Mucosa of rectum (tissue), 2 donors: ENCODE results near the gene BIN2.
"Not testable (repeated sequence)": the region's sequence is repeated elsewhere in the genome, so short reads cannot be mapped to it uniquely, and the experiment has no call there.

ENCODE experiments used
- H3K27ac ChIP-seq, 2 donors: one replicate each; pipeline ENCODE4 v1.7.0; 2013; ENCODE audit warnings: inconsistent platforms in 2 of 2, low read depth in 2 of 2, low read length in 2 of 2
- H3K27me3 ChIP-seq, 2 donors: one replicate each; pipeline ENCODE4 v1.7.0; 2013; ENCODE audit warnings: low read length in 2 of 2; ENCODE audit not compliant: control insufficient read depth in 2 of 2, insufficient read depth in 2 of 2
- H3K36me3 ChIP-seq, 2 donors: one replicate each; pipeline ENCODE4 v1.7.0; 2013; ENCODE audit warnings: low read length in 2 of 2; ENCODE audit not compliant: control insufficient read depth in 2 of 2, insufficient read depth in 2 of 2
- H3K4me1 ChIP-seq, 2 donors: one replicate each; pipeline ENCODE4 v1.7.0; 2013; ENCODE audit warnings: low read length in 2 of 2, mild to moderate bottlenecking in 1 of 2; ENCODE audit not compliant: control insufficient read depth in 2 of 2, insufficient read depth in 2 of 2
- H3K4me3 ChIP-seq, 2 donors: one replicate each; pipeline ENCODE4 v1.7.0; 2013; ENCODE audit warnings: low read length in 2 of 2
- H3K9ac ChIP-seq, 2 donors: one replicate each; pipeline ENCODE4 v1.7.0; 2013; ENCODE audit warnings: low read length in 2 of 2, low read depth in 1 of 2, mild to moderate bottlenecking in 1 of 2
- H3K9me3 ChIP-seq, 2 donors: one replicate each; pipeline ENCODE4 v1.7.0; 2013; ENCODE audit warnings: low read length in 2 of 2; ENCODE audit not compliant: control insufficient read depth in 2 of 2
- donor health status: healthy.
- donor health status: Normal muscosa, but diverticular disease.

The BIN2 gene

DNA sequence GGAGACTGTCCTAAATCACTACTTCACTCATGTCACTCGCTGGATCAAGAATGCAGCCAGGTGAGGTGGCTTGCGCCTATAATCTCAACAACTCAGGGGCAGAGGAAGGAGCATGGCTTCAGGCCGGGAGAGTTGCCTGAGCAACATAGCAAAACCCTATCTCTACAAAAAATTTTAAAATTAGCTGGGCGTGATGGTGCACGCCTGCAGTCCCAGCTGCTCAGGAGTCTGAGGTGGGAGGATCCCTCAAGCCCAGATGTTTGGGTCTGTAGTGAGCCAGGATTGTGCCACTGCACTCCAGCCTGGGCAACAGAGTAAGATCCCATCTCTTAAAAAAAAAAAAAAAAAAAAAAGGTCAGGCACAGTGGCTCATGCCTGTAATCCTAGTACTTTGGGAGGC is 59.7 kb downstream of the BIN2 start:
- Histone ChIP-seq H3K27me3 (no peaks in the 10 kb centered on the region), H3K9ac (no peak overlapping the region), H3K4me3 (no peak overlapping the region), H3K9me3 (no peaks in the 10 kb centered on the region), H3K36me3 (peaks cover 0 to 5% of the 10 kb centered on the region in 2 donors), H3K4me1 (peaks cover 3 to 6% of the 10 kb centered on the region in 2 donors), H3K27ac (no peak overlapping the region)

DNA sequence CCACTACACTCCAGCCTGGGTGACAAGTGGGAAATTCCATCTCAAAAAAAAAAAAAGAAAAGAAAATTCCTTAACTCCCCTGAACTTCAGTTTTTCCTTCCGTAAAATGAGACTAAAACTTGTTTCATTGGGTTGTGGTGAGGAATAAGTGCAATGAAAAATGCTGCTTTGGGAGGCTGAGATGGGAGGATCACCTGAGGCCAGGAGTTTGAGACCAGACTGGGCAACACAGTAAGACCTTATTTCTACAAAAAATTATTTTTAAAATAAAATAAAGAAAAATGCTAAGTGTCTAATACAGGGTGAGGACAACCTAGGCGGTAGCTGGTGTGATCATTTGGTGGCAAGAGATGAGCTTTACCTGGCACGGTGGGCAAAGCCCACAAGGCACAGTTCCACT is 60.6 kb downstream of the BIN2 start:
- peaks cover 0 to 5% of the 10 kb centered on the region in 2 donors for H3K36me3 ChIP-seq
- H3K27ac ChIP-seq = no peak overlapping the region
- H3K9me3 ChIP-seq = no peaks in the 10 kb centered on the region
- H3K4me1 ChIP-seq = peaks cover 3 to 6% of the 10 kb centered on the region in 2 donors
- H3K27me3 ChIP-seq = no peaks in the 10 kb centered on the region
- no peak overlapping the region for H3K9ac ChIP-seq
- no peak overlapping the region for H3K4me3 ChIP-seq

GRCh38 chr12:51262758-51263177 is 61.2 kb downstream of the BIN2 start:
- H3K9me3 ChIP-seq = no peaks in the 10 kb centered on the region
- H3K27ac ChIP-seq = no peak overlapping the region
- no peak overlapping the region for H3K4me3 ChIP-seq
- H3K27me3 ChIP-seq = no peaks in the 10 kb centered on the region
- H3K4me1 ChIP-seq = peaks cover 0 to 1% of the 10 kb centered on the region in 2 donors
- H3K36me3 ChIP-seq = peaks cover 0 to 7% of the 10 kb centered on the region in 2 donors
- peak overlapping the region in 1 of 2 donors; percentile 26 for H3K9ac ChIP-seq

DNA sequence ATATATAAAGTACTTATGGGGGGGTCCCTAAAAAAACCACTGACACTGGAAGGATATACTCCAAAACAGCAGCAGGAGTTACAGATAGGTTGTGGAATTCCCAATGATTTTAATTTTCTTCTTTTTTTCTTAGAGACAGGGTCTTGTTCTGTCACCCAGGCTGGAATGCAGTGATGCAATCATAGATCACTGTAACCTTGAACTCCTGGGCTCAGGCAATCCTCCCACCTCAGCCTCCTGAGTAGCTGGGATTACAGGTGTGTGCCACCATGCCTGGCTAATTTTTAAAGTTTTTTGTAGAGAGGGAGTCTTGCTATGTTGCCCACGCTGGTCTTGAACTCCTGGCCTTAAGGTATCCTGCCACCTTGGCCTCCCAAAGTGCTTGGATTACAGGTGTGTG is 64.4 kb downstream of the BIN2 start:
- H3K27ac ChIP-seq, H3K9me3 ChIP-seq, H3K36me3 ChIP-seq, H3K27me3 ChIP-seq, H3K4me1 ChIP-seq, H3K9ac ChIP-seq, H3K4me3 ChIP-seq: not testable (repeated sequence)

- Histone ChIP-seq H3K9me3 (no peaks in the 10 kb centered on the region), H3K9ac (no peak overlapping the region), H3K27me3 (no peaks in the 10 kb centered on the region), H3K4me3 (no peak overlapping the region), H3K27ac (no peak overlapping the region), H3K4me1 (no peaks in the 10 kb centered on the region), H3K36me3 (peaks cover 10 to 12% of the 10 kb centered on the region in 2 donors)
Observed at GRCh38 chr12:51254536-51254935, 69.4 kb downstream of the BIN2 start.

GRCh38 chr12:51253276-51253675 is 70.7 kb downstream of the BIN2 start:
- Histone ChIP-seq H3K36me3 (peaks cover 12 to 21% of the 10 kb centered on the region in 2 donors), H3K27ac (no peak overlapping the region), H3K9ac (no peak overlapping the region)

GRCh38 chr12:51247523-51248206 is 76.3 kb downstream of the BIN2 start:
- no peak overlapping the region for H3K4me3 ChIP-seq
- H3K9ac ChIP-seq = no peak overlapping the region
- H3K27me3 ChIP-seq = no peaks in the 10 kb centered on the region
- peak overlapping the region in 1 of 2 donors; percentile 23 for H3K27ac ChIP-seq
- peaks cover 32% of the 10 kb centered on the region in 2 donors for H3K36me3 ChIP-seq
- H3K9me3 ChIP-seq = no peaks in the 10 kb centered on the region
- peaks cover 7% of the 10 kb centered on the region in 2 donors for H3K4me1 ChIP-seq

More at GRCh38 chr12:51253276-51253675, 70.7 kb downstream of the BIN2 start:
- no peaks in the 10 kb centered on the region for H3K4me1 ChIP-seq
- H3K4me3 ChIP-seq = no peak overlapping the region
- no peaks in the 10 kb centered on the region for H3K9me3 ChIP-seq
- H3K27me3 ChIP-seq = no peaks in the 10 kb centered on the region

- Histone ChIP-seq H3K27me3 (no peaks in the 10 kb centered on the region), H3K4me3 (no peak overlapping the region), H3K36me3 (peaks cover 40 to 41% of the 10 kb centered on the region in 2 donors), H3K27ac (peak overlapping the region; percentile 24 to 57), H3K9me3 (no peaks in the 10 kb centered on the region), H3K4me1 (peaks cover 7% of the 10 kb centered on the region in 2 donors), H3K9ac (no peak overlapping the region)
Observed at GRCh38 chr12:51246254-51246853, 77.6 kb downstream of the BIN2 start.

DNA sequence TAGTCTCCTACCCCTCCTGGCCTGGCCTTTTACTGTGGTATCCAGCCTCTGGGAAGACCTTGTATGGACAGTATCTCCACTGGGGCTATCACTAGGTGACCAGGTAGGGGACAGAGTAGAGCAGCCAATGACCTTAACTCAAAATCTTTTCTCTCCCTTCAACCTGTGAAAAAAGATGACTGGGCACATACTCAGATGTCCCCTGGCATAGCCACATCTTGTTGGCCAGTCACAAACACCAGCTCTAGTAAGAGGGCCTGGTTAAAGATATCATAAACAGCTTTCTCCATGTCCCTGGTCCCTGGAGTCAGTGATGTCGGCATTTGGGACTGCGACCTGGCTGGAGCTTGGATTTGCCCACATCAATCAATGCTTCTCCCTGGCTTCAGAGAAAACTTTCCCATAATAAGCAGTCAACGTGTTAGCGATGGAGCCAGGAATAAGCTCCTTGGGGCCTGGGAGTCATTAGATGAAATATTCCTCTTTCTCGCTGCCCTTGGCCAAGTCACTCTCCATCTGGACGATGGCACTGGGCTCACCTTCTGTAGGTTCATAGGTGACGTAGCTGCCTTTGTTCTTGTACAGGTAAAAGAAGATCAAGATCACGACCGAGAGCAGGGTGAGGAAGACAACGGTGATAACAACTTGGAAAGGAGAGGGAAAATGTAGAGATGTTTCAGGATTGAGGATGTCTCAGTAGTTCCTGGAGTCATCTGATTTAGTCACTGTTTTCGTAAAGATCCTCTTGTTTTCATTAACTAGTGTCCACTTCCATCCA is 78.3 kb downstream of the BIN2 start:
- Histone ChIP-seq H3K4me1 (peaks cover 7 to 13% of the 10 kb centered on the region in 2 donors), H3K27ac (peak overlapping the region in 1 of 2 donors; percentile 24), H3K4me3 (no peak overlapping the region), H3K27me3 (no peaks in the 10 kb centered on the region), H3K9me3 (no peaks in the 10 kb centered on the region), H3K36me3 (peaks cover 46% of the 10 kb centered on the region in 2 donors), H3K9ac (no peak overlapping the region)

DNA sequence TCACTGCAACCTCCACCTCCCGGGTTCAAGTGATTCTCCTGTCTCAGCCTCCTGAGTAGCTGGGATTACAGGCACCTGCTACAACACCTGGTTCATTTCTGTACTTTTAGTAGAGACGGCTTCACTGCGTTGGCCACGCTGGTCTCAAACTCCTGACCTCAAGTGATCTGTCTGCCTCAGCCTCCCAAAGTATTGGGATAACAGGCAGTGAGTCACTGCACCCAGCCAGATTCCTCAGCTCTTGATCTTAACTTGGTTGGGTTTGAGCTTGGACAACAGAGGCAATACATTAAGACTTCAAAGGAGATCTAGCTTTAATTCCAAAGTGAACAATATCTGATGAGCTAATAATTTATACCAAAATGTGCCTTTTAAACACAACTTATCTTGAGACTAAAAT is 79.7 kb downstream of the BIN2 start:
- Histone ChIP-seq H3K4me3 (no peak overlapping the region), H3K9ac (no peak overlapping the region), H3K9me3 (no peaks in the 10 kb centered on the region), H3K4me1 (peaks cover 15 to 23% of the 10 kb centered on the region in 2 donors), H3K27ac (no peak overlapping the region), H3K27me3 (no peaks in the 10 kb centered on the region), H3K36me3 (peaks cover 51 to 53% of the 10 kb centered on the region in 2 donors)
